Raji (cell line): Measurements from ENCODE around the gene CCL1.

Source experiments
- POLR2A ChIP-seq: IDR thresholded peaks from 2 replicates; pipeline ENCODE4 v1.6.1; 2011; ENCODE audit warnings: low read depth, low read length, control low read depth; ENCODE audit not compliant: insufficient read depth

The CCL1 gene

GRCh38 chr17:34387566-34387965 is 24.5 kb upstream of the CCL1 start:
- no peak for TF ChIP-seq POLR2A

GRCh38 chr17:34386697-34387550 is 23.9 kb upstream of the CCL1 start:
- TF ChIP-seq POLR2A: no peak

GRCh38 chr17:34386343-34386696 is 23.3 kb upstream of the CCL1 start:
- TF ChIP-seq POLR2A: no peak

- no peak for TF ChIP-seq POLR2A
Observed at GRCh38 chr17:34384822-34385605, 22.0 kb upstream of the CCL1 start.

- no peak for TF ChIP-seq POLR2A
Observed at GRCh38 chr17:34384271-34384670, 21.2 kb upstream of the CCL1 start.

GRCh38 chr17:34383216-34383615 is 20.2 kb upstream of the CCL1 start:
- TF ChIP-seq POLR2A: no peak

GRCh38 chr17:34382621-34383124 is 19.6 kb upstream of the CCL1 start:
- TF ChIP-seq POLR2A: no peak

- no peak for TF ChIP-seq POLR2A
Observed at GRCh38 chr17:34379868-34380267, 16.8 kb upstream of the CCL1 start.

GRCh38 chr17:34378664-34379101 is 15.7 kb upstream of the CCL1 start:
- TF ChIP-seq POLR2A: no peak

GRCh38 chr17:34377078-34377823 is 14.2 kb upstream of the CCL1 start:
- no peak for TF ChIP-seq POLR2A

- TF ChIP-seq POLR2A: no peak
Observed at GRCh38 chr17:34375426-34375997, 12.5 kb upstream of the CCL1 start.

GRCh38 chr17:34374457-34374856 is 11.4 kb upstream of the CCL1 start:
- no peak for TF ChIP-seq POLR2A

- no peak for TF ChIP-seq POLR2A
Observed at GRCh38 chr17:34371405-34372100, 8.5 kb upstream of the CCL1 start.

- TF ChIP-seq POLR2A: no peak
Observed at GRCh38 chr17:34370997-34371395, 8.0 kb upstream of the CCL1 start.

GRCh38 chr17:34370376-34370996 is 7.5 kb upstream of the CCL1 start:
- no peak for TF ChIP-seq POLR2A

GRCh38 chr17:34369571-34369970 is 6.5 kb upstream of the CCL1 start:
- TF ChIP-seq POLR2A: no peak
